Esophagus muscularis mucosa (tissue), 4 donors: ENCODE results near the gene NFYB. TPM values are rescaled to one million over a fixed set of nuclear protein-coding genes. Genes with fewer than 3 reads are reported as not detected.
"Not testable (repeated sequence)": the region's sequence is repeated elsewhere in the genome, so short reads cannot be mapped to it uniquely, and the experiment has no call there.

Experiments
- DNase-seq: peaks from one replicate; pipeline ENCODE4 v3.0.0-alpha.2; 2017; ENCODE audit errors: extremely low spot score
- H3K27ac ChIP-seq, 4 donors: fragments of 200-600 bp; sonication (generic); replicated peaks in 1 of 4; 1 replicate in 3 of 4; 2 replicates in 1 of 4; pipeline ENCODE4 v1.5.1; 2016 to 2019; ENCODE audit warnings: mild to moderate bottlenecking in 1 of 4
- H3K27me3 ChIP-seq, 4 donors: fragments of 200-600 bp; sonication (generic); one replicate each; pipeline versions ENCODE4 v1.5.1 to v1.6.0; 2016 to 2019
- H3K36me3 ChIP-seq, 4 donors: fragments of 200-600 bp; sonication (generic); one replicate each; pipeline ENCODE4 v1.5.1; 2016 to 2019
- H3K4me1 ChIP-seq, 4 donors: fragments of 200-600 bp; sonication (generic); one replicate each; pipeline ENCODE4 v1.5.1; 2016 to 2019
- H3K4me3 ChIP-seq, 4 donors: fragments of 200-600 bp; sonication (generic); 1 replicate in 2 of 4; 2 replicates in 2 of 4; pipeline ENCODE4 v1.5.1; 2016 to 2019; ENCODE audit warnings: mild to moderate bottlenecking in 4 of 4, moderate library complexity in 1 of 4
- H3K9me3 ChIP-seq, 4 donors: fragments of 200-600 bp; sonication (generic); 1 replicate in 3 of 4; 2 replicates in 1 of 4; pipeline ENCODE4 v1.5.1; 2016 to 2019
- EP300 ChIP-seq: sonication (generic); formaldehyde crosslinking; IDR thresholded peaks from one replicate; pipeline ENCODE4 v1.6.1; 2017; ENCODE audit warnings: antibody characterized with exemption
- POLR2A ChIP-seq: fragments of 450-650 bp; IDR thresholded peaks from one replicate; pipeline ENCODE4 v1.6.1; 2017; ENCODE audit warnings: antibody characterized with exemption, moderate library complexity, mild to moderate bottlenecking, low read depth
- POLR2AphosphoS5 ChIP-seq, 2 donors: sonication (generic); formaldehyde crosslinking; IDR thresholded peaks; one replicate each; pipeline ENCODE4 v1.6.1; 2017; ENCODE audit warnings: antibody characterized with exemption in 2 of 2
- WGBS: methylation state at CpG from one replicate; pipeline ENCODE4 v1.1.5; 2018; 5-methylcytosine and 5-hydroxymethylcytosine counted together
- intact Hi-C: fragments of 100-400 bp; cut with DNase I; formaldehyde crosslinking; loops from one replicate; pipeline ENCODE4 v1.15.1; 2023
- total RNA-seq, 4 donors: library from RNA; depleted of rRNA; stranded (reverse); fragments of >200 nt; gene quantifications; one replicate each; pipeline versions ENCODE4 v1.1.0 to v1.2.1, GENCODE V29; 2016
- TF ChIP-seq, protein P1 (sequence below), 3 experiments: fragments of 200-600 bp in 2 of 3; fragments of 450-650 bp in 1 of 3; sonication (generic) in 2 of 3; IDR thresholded peaks; one replicate each; pipeline ENCODE4 v1.5.1; 2017 to 2019; ENCODE audit warnings: antibody characterized with exemption in 3 of 3, mild to moderate bottlenecking in 2 of 3, moderate library complexity in 1 of 3

The NFYB gene
- total RNA-seq, 4 donors from 2014 or later = 67.7 to 90.9 (median 82.4) TPM

DNA sequence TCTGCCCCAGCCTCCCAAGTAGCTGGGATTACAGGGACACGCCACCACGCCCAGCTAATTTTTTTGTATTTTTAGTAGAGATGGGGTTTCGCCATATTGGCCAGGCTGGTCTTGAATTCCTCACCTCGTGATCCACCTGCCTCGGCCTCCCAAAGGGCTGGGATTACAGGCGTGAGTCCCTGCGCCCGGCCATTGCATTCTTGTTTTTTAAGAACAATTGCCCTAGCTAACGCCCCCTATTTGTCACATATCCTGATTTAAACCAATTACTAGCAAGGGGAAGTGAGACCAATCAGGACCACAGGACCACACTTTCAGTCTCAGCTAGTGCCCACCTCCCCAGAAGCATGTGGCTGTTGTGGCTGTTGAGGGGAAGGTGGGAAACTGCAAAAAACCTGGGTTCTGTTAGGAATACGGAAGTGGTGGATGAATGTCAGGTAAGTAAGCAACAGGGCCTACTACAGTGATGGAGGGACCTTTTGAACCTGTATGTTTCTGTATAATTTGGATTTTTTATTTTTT lies 37.8 kb upstream of the NFYB start:
- DNase-seq = no peak
- TF ChIP-seq POLR2AphosphoS5 (IDR thresholded peaks at IDR 0.05) (no peak), EP300 (no peak), POLR2A (no peak)
- TF ChIP-seq, protein P1, sequence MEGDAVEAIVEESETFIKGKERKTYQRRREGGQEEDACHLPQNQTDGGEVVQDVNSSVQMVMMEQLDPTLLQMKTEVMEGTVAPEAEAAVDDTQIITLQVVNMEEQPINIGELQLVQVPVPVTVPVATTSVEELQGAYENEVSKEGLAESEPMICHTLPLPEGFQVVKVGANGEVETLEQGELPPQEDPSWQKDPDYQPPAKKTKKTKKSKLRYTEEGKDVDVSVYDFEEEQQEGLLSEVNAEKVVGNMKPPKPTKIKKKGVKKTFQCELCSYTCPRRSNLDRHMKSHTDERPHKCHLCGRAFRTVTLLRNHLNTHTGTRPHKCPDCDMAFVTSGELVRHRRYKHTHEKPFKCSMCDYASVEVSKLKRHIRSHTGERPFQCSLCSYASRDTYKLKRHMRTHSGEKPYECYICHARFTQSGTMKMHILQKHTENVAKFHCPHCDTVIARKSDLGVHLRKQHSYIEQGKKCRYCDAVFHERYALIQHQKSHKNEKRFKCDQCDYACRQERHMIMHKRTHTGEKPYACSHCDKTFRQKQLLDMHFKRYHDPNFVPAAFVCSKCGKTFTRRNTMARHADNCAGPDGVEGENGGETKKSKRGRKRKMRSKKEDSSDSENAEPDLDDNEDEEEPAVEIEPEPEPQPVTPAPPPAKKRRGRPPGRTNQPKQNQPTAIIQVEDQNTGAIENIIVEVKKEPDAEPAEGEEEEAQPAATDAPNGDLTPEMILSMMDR (IDR thresholded peaks at IDR 0.05) = no peak
- Histone ChIP-seq H3K36me3 (no peaks in the 10 kb centered on the region), H3K9me3 (no peaks in the 10 kb centered on the region), H3K27me3 (no peaks in the 10 kb centered on the region), H3K4me1 (peaks cover 16 to 47% (median 41%) of the 10 kb centered on the region in 4 donors), H3K4me3 (no peak overlapping the region), H3K27ac (no peak overlapping the region)
- WGBS = 85% methylated on average over 10 of the region's 10 CpGs
- intact Hi-C loops = loop anchor here (2.0 kb wide), 1 partner anchor 37 kb away; the partner anchor contains the start of gene NFYB

DNA sequence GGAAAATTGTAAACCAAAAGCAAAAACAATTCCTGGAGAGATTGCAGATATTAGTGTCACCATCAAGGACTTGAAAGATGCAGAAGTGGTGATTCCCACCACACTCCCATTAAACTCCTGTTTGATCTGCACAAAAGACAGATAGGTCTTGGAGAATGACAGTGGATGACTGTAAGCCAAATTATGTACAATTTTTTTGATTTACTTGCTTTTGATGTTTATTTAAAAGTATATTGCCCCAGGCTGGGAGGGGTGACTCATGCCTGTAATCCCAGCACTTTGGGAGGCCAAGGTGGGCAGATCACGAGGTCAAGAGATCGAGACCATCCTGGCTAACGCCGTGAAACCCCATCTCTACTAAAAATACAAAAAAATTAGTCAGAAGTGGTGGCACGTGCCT lies 35.8 kb upstream of the NFYB start:
- H3K36me3 ChIP-seq, H3K4me3 ChIP-seq, intact Hi-C loops, H3K9me3 ChIP-seq, H3K27me3 ChIP-seq, H3K27ac ChIP-seq, DNase-seq: not testable (repeated sequence)
- WGBS = 93% methylated on average over 5 of the region's 5 CpGs
- peaks cover 13 to 27% (median 22%) of the 10 kb centered on the region in 4 donors for H3K4me1 ChIP-seq

DNA sequence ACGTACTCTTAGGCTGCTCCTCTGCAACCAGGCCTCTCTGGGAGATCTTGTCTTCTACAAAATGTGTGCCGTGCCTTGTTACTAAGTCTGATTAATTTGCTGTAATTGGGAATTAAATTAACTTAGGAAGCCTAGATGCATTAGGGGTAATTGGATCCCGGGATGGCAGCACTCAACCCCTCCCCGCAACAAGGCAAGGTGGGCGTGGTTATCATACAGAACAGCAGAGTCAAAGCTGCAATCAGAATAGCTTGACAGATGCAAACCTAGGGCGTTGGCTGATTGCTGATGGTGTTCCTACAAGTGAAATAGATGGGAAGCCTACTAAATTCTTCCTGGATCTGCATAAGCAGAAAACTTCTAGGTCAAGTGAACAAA lies 34.5 kb upstream of the NFYB start:
- no peak for TF ChIP-seq POLR2AphosphoS5 (IDR thresholded peaks at IDR 0.05)
- TF ChIP-seq POLR2A = no peak
- TF ChIP-seq EP300 = no peak
- TF ChIP-seq, protein P1 (IDR thresholded peaks at IDR 0.05) = no peak
- H3K4me3 ChIP-seq = no peak overlapping the region
- intact Hi-C loops = no loop called here
- H3K27ac ChIP-seq = no peak overlapping the region
- H3K9me3 ChIP-seq = no peaks in the 10 kb centered on the region
- no peaks in the 10 kb centered on the region for H3K27me3 ChIP-seq
- no peaks in the 10 kb centered on the region for H3K36me3 ChIP-seq
- H3K4me1 ChIP-seq = peaks cover 5 to 14% (median 9%) of the 10 kb centered on the region in 4 donors
- 94% methylated on average over 6 of the region's 6 CpGs for WGBS
- DNase-seq = no peak

DNA sequence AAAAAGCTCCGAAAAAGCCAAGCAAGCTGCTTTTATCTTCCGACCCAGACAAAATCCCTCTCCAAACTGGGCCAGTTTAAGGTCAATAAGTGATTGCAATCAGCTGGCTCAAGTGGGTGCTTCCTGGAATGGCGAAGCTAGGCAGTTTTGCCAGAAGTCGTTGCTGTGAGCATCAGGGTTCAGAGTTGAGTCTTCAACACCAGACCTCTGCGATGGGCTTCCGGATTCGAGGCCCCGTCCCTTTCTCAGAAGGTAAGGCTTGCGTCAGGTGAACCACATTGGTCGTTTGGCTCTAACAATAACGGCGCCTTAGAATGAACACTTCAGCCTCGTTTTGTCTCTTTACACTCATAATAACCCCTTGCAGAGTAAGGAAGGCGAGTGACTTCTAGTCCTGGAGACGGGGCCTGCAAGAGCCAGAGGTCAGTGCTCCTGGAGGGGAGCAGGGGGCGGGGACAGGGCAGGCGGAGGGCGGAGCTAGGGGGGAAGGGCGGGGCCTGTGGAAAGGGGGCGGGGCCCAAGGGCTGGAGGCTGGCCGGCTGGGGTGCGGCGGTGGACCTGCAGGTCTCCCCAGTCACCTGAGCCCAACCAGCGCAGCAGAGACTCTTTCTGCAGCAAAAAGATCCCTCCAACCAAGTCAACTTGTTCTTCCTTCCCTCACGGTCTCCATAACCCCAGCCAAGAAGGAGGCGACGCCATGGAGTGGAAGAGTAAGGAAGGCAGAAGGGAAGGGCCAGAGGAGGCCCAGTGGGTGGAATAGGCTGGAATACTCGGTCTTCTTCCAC lies 34.0 kb upstream of the NFYB start:
- Histone ChIP-seq H3K9me3 (no peaks in the 10 kb centered on the region), H3K36me3 (no peaks in the 10 kb centered on the region), H3K4me1 (peaks cover under 1 to 9% (median 5%) of the 10 kb centered on the region in 4 donors), H3K4me3 (no peak overlapping the region), H3K27ac (no peak overlapping the region), H3K27me3 (no peaks in the 10 kb centered on the region)
- intact Hi-C loops = no loop called here
- DNase-seq = no peak
- WGBS = 87% methylated on average over 18 of the region's 28 CpGs
- no peak for TF ChIP-seq EP300

DNA sequence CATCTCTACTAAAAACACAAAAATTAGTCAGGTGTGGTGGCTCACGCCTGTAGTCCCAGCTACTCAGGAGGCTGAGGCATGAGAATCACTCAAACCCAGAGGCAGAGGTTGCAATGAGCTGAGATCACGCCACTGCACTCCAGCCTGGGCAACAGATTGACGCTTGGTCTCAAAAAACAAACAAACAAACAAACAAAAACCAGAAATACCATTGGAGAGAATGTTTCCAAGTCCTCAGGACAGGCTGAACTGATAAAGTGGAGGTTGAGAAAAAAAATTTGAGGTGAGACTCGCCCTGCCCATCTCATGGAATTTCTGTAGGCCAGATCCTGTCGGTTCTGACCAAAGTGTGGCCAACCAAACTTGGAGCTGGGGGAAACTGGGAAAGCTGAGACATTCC lies 30.6 kb upstream of the NFYB start:
- TF ChIP-seq EP300 (no peak), POLR2AphosphoS5 (IDR thresholded peaks at IDR 0.05) (no peak), POLR2A (no peak)
- TF ChIP-seq, protein P1 (IDR thresholded peaks at IDR 0.05) = no peak
- H3K36me3 ChIP-seq = no peaks in the 10 kb centered on the region
- intact Hi-C loops = no loop called here
- DNase-seq = no peak
- no peak overlapping the region for H3K27ac ChIP-seq
- H3K9me3 ChIP-seq = no peaks in the 10 kb centered on the region
- H3K4me3 ChIP-seq = no peak overlapping the region
- H3K27me3 ChIP-seq = no peaks in the 10 kb centered on the region
- peaks cover 0 to 19% (median 7%) of the 10 kb centered on the region in 4 donors for H3K4me1 ChIP-seq
- 91% methylated on average over 5 of the region's 5 CpGs for WGBS
